Measurements from ENCODE around the gene MTMR6.

MTMR6 gene

DNA sequence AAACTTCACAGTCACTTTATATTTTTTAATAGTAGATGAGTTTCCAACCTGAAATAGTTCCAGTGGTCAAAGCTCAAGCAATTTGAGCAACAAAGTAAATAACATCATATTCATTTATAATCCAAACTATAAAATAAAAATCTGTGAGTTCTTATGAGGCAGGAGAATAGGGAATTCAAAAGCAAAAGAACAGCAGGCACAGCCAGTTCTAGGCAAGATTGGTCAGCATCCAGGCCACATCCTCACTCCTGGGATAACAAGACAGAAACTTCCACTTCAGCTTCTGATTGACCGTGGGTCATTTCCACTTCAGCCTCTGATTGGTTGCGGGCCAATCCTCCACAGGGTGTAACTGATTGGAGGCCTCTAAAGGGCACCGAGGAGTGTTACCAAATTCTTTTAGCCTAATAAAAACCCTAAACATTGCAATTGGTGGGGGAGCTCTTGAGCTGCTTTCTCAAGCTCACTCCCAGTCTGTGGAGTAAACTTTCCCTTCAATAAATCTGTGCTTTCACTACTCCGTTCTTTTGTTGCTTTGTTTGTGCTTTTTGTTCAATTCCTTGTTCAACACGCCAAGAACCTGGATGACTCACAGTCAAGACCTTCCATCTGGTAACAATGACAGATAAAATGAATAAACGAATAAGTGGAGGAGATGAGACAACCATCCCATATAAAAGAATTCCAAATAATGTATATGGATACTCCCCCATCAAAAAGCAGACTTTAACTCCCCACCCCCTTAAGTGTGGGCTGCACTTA lies 72.6 kb downstream of the MTMR6 start:
- no peak for DNase-seq

DNA sequence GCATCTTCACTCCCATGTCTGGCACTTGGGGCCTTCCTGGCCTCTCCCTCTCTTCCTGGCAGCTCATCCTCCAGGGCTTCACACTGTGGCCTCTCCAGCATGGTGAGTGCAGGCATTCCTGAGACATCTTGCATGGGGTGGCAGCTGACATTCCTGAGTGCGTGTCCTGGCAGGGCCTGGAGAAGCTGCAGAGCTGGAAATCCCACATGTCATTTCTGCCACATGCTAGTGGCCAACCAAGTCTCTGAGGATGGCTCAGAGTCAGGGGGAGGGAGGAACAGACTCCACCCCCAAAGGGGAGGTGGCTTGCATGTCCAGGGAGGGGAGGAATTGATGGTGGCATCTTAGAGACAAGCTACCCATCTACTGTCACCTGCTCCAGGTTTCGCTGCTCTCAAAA lies 73.6 kb downstream of the MTMR6 start:
- no peak for DNase-seq

DNA sequence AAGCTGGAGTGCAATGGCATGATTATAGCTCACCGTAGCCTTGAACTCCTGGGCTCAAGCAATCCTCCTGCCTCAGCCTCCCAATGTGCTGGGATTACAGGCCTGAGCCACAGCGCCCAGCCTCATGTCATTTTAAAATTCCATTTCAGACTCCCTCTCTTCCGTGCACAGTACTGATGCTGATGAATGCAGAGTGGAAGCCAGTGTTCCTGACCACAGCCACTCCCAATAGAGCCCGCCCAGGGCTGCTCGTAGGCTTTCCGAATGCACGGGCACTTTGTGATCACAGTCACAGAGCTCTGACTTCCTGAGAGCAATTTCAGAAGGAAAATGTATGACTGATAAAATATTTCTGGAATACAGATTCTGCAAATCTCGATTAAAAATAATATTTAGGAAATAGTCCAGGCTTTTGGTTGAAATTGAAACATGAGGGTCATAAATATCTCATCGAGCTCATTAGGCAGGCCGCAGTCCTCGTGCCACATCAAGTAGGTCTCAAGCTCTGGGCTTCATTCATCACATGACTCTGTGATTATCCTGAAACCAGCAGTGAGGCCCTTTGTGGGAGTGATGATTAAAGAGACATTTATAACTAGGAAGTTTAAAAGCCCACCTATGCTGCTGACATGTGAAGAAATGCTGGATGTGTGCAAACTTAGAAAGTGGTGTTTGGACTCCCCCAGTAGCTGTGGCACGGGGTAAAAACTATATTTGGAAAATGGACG lies 76.3 kb downstream of the MTMR6 start:
- DNase-seq, result no peak

DNA sequence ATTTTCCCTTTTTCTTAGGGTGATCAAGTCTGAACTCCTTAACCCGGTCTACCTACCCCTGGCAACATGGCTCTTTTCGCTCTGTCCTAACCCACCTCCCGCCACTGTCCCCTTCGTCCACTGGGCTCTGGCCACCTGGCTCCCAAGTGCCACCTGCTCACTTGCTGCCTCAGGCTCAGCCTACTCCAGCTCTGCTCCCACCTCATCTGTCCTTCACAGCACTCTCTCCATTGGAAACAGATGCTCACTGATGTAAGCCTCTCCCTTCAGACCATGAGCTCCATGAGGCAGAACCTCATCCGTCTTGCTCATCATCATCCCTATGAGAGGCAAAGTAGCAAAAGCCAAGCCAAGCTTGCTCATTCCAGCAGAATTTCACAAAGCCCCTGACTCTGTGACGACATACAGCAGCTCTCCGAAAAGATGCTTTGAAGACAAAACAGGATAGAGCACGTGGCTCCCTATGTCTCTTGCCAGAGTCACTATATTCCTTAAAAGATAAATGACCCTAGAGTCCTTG lies 79.9 kb downstream of the MTMR6 start:
- no peak for DNase-seq

DNA sequence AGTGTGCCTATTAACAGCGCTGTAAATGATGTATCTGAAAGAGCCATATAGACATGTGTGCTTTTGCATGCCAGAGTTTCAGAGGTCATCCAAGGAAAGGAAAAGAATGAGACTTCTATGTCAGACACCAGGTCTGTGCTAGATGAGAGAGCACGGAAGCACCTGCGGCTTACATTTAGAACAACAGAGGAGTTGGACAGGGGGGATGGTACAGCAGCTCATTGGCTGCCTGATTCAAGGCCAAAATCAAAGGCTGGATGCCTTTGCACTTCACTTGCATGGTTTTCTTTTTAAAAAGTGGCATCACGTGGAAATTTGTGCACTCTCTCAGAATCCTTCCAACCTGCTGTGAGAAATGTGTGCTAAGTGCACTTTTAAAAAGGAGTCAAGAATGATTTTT lies 82.4 kb downstream of the MTMR6 start:
- DNase-seq, result no peak

DNA sequence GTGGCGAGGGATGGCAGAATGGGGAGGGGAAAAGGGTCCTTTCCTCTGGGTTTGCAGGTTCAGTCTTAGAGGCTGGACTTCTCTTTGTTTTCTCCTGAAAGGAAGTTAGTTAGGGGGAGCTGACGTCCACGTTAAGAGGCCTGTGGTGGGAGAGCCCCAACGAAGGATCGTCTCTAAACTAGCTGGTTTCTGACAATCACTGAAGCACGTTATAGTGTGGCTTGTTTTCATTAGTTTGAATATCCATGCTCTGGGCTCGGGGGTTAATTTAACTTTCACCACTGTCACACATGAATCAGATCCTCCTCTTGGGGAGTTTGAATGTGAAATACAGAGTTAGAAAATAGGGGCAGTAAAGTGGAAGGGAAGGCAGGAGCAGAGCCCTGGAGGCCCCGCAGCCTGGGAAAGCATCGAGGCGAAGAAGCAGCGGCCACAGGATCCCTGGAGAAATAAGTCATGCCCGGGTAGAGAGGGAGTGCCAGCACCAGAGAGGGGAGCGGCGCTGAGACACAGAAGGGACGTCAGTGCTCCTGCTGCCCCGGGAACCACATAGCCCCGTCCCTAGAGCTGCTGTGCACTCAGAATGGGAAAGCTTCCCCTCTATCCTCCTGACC lies 84.1 kb downstream of the MTMR6 start:
- no peak for DNase-seq

DNA sequence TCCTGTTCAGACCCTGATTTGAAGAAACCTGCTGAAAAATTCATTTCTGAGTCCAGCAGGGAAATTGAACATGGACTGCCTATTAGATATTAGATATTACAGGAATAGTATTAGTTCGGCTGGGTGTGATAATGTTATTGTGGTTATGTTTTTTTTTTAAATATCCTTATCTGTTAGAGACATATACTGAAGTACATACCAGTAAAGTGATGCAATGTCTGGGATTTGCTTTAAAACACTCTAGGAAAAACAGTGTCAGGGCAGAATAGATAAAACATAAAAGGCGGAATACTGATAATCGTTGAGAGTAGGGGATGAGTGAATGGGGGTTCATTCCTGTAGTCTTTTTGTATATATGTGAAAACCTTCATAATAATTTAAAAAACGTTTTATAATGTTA lies 86.5 kb downstream of the MTMR6 start:
- DNase-seq, result no peak

DNA sequence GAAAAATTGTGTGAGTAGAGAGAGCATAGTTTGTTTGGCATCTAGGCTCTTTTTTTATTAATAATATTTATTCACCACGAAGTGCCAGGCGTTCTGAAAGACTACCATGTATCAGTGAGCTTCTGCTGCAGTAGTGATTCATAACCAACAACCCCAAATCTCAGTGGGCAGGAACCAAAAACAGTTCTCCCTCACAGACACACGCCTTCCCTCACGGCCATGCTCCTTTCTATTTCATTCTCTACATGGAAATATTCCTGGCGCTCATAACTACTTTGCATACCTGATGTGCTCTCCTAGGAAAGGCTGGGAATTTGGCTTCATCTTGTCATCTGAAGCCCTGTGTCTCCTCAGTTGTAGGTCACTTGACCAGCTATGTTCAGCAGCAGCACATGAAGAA lies 88.6 kb downstream of the MTMR6 start:
- no peak for DNase-seq

DNA sequence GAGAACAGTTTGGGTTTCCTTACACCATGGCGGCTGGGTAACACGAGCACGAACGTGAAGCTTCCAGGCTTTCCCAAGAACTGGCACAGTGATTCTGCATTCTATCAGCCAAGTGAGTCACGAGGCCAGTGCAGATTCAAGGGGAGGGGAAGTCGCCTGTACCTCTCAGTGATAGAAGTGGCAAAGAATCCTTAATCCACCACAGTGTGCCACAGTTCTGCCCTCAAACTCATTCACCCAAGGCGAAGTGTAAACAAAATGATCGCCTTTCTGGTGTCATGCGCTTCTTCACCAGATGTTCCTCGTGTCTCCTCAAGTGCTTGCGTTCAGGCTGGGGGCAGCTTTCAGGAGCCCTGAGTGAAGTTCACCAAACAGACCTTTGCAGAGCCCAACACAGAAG lies 90.3 kb downstream of the MTMR6 start:
- no peak for DNase-seq

Measured in amniotic stem cell (primary cell).